Measurements from ENCODE around the gene KCTD18.

GRCh38 chr2:200454927-200455801 is 54.7 kb downstream of the KCTD18 start:
- no peak for TF ChIP-seq EZH2 (IDR thresholded peaks at IDR 0.05; ENCODE audit: insufficient read depth, poor library complexity, severe bottlenecking)
- no peak for TF ChIP-seq EZH2phosphoT487 (IDR thresholded peaks at IDR 0.05; ENCODE audit: insufficient read depth, low read depth)
